ENCODE measurements around the gene CDKN2AIP.

CDKN2AIP gene

GRCh38 chr4:183435803-183436202 lies 8.6 kb upstream of the CDKN2AIP start:
- Mint-ChIP-seq H3K27ac (peak overlapping the region; percentile 31), H3K4me3 (no peak overlapping the region)
- no peak for DNase-seq

GRCh38 chr4:183436417-183436816 lies 8.0 kb upstream of the CDKN2AIP start:
- Mint-ChIP-seq H3K9me3 (peaks cover 20% of the 10 kb centered on the region), H3K4me3 (no peak overlapping the region), H3K27ac (no peak overlapping the region), H3K27me3 (ENCODE audit: low read depth, poor library complexity) (no peaks in the 10 kb centered on the region), H3K36me3 (ENCODE audit: low read depth) (peaks cover 8% of the 10 kb centered on the region), H3K4me1 (peaks cover 53% of the 10 kb centered on the region)
- no peak for DNase-seq
- no peak for TF ChIP-seq CTCF (IDR thresholded peaks at IDR 0.05)

More at GRCh38 chr4:183435803-183436202, 8.6 kb upstream of the CDKN2AIP start:
- TF ChIP-seq CTCF (IDR thresholded peaks at IDR 0.05) = no peak
- no peaks in the 10 kb centered on the region for H3K27me3 Mint-ChIP-seq (ENCODE audit: low read depth, poor library complexity)
- peaks cover 20% of the 10 kb centered on the region for H3K9me3 Mint-ChIP-seq
- H3K36me3 Mint-ChIP-seq (ENCODE audit: low read depth) = peaks cover 8% of the 10 kb centered on the region
- H3K4me1 Mint-ChIP-seq = peaks cover 51% of the 10 kb centered on the region

GRCh38 chr4:183437452-183437851 lies 7.0 kb upstream of the CDKN2AIP start:
- Mint-ChIP-seq H3K36me3 (ENCODE audit: low read depth) (peaks cover 8% of the 10 kb centered on the region), H3K27me3 (ENCODE audit: low read depth, poor library complexity) (no peaks in the 10 kb centered on the region), H3K27ac (no peak overlapping the region), H3K4me1 (peaks cover 64% of the 10 kb centered on the region), H3K9me3 (peaks cover 18% of the 10 kb centered on the region), H3K4me3 (no peak overlapping the region)
- TF ChIP-seq CTCF (IDR thresholded peaks at IDR 0.05) = no peak
- DNase-seq = no peak

GRCh38 chr4:183438458-183439113 lies 5.8 kb upstream of the CDKN2AIP start:
- Mint-ChIP-seq H3K27ac (no peak overlapping the region), H3K4me3 (no peak overlapping the region), H3K9me3 (peaks cover 11% of the 10 kb centered on the region), H3K4me1 (peaks cover 73% of the 10 kb centered on the region), H3K36me3 (ENCODE audit: low read depth) (peaks cover 8% of the 10 kb centered on the region), H3K27me3 (ENCODE audit: low read depth, poor library complexity) (no peaks in the 10 kb centered on the region)
- no peak for TF ChIP-seq CTCF (IDR thresholded peaks at IDR 0.05)
- no peak for DNase-seq

GRCh38 chr4:183441276-183441675 lies 3.2 kb upstream of the CDKN2AIP start:
- Mint-ChIP-seq H3K9me3 (no peaks in the 10 kb centered on the region), H3K36me3 (ENCODE audit: low read depth) (peaks cover 11% of the 10 kb centered on the region), H3K4me1 (peaks cover 65% of the 10 kb centered on the region), H3K4me3 (peak overlapping the region; percentile 0), H3K27ac (peak overlapping the region; percentile 20), H3K27me3 (ENCODE audit: low read depth, poor library complexity) (no peaks in the 10 kb centered on the region)
- DNase-seq = no peak
- TF ChIP-seq CTCF (IDR thresholded peaks at IDR 0.05) = no peak

GRCh38 chr4:183443655-183444213 lies 702 bp upstream of the CDKN2AIP start:
- Mint-ChIP-seq H3K27me3 (ENCODE audit: low read depth, poor library complexity) (no peaks in the 10 kb centered on the region), H3K27ac (peak overlapping the region; percentile 99)

More at GRCh38 chr4:183443655-183444213, 702 bp upstream of the CDKN2AIP start:
- Mint-ChIP-seq H3K9me3 (no peaks in the 10 kb centered on the region), H3K36me3 (ENCODE audit: low read depth) (peaks cover 34% of the 10 kb centered on the region), H3K4me3 (peak overlapping the region; percentile 97), H3K4me1 (peaks cover 72% of the 10 kb centered on the region)
- no peak for TF ChIP-seq CTCF (IDR thresholded peaks at IDR 0.05)
- no peak for DNase-seq

Measured in nephron progenitor cell (in vitro differentiated cells).